H9 (cell line): ENCODE measurements around the gene KIF13A. TPM values are rescaled to one million over a fixed set of nuclear protein-coding genes. Genes with fewer than 3 reads are reported as not detected.

Experiments used
- DNase-seq: peaks from one replicate; pipeline ENCODE4 v3.0.0-alpha.2; 2017
- H2AFZ ChIP-seq: one replicate; pipeline ENCODE4 v1.6.1; 2013; ENCODE audit warnings: mild to moderate bottlenecking, low read length, control low read depth, moderate library complexity
- H2AK5ac ChIP-seq: 2 replicates; pipeline ENCODE4 v1.6.1; 2013; ENCODE audit warnings: low read length, control low read depth, mixed read lengths; ENCODE audit not compliant: insufficient read length
- H2BK120ac ChIP-seq: one replicate; pipeline ENCODE4 v1.6.1; 2013; ENCODE audit warnings: low read depth, mild to moderate bottlenecking, low read length, control low read depth, inconsistent platforms; ENCODE audit not compliant: poor library complexity, severe bottlenecking
- H2BK12ac ChIP-seq: 2 replicates; pipeline ENCODE4 v1.6.1; 2013; ENCODE audit warnings: low read length, control low read depth, mixed read lengths, low read depth; ENCODE audit not compliant: insufficient read length
- H2BK15ac ChIP-seq: 2 replicates; pipeline ENCODE4 v1.6.1; 2013; ENCODE audit warnings: low read depth, low read length, control low read depth
- H2BK20ac ChIP-seq: one replicate; pipeline ENCODE4 v1.6.1; 2013; ENCODE audit warnings: low read depth, mild to moderate bottlenecking, low read length, control low read depth, inconsistent platforms; ENCODE audit not compliant: poor library complexity, severe bottlenecking
- H2BK5ac ChIP-seq: 2 replicates; pipeline ENCODE4 v1.6.1; 2013; ENCODE audit warnings: low read length, control low read depth, mixed read lengths; ENCODE audit not compliant: insufficient read length
- H3K14ac ChIP-seq: 2 replicates; pipeline ENCODE4 v1.6.1; 2013; ENCODE audit warnings: low read length, control low read depth; ENCODE audit not compliant: insufficient read depth
- H3K18ac ChIP-seq: 2 replicates; pipeline ENCODE4 v1.6.1; 2013; ENCODE audit warnings: low read depth, mild to moderate bottlenecking, mixed read lengths, low read length, control low read depth; ENCODE audit not compliant: insufficient read length
- H3K23ac ChIP-seq: 2 replicates; pipeline ENCODE4 v1.6.1; 2013; ENCODE audit warnings: low read length, control low read depth, mixed read lengths, low read depth; ENCODE audit not compliant: insufficient read length
- H3K23me2 ChIP-seq: 2 replicates; pipeline ENCODE4 v1.6.1; 2013; ENCODE audit warnings: low read depth, mild to moderate bottlenecking, mixed read lengths, low read length, control low read depth; ENCODE audit not compliant: insufficient read length, poor library complexity, severe bottlenecking
- H3K27ac ChIP-seq: 2 replicates; pipeline ENCODE4 v1.5.1; 2013; ENCODE audit warnings: low read length, control low read depth, mixed read lengths, low read depth; ENCODE audit not compliant: insufficient read length
- H3K27me3 ChIP-seq: 2 replicates; pipeline ENCODE4 v1.6.1; 2013; ENCODE audit warnings: low read length, control low read depth, inconsistent platforms; ENCODE audit not compliant: insufficient read depth
- H3K4ac ChIP-seq: 2 replicates; pipeline ENCODE4 v1.6.1; 2013; ENCODE audit warnings: low read depth, mild to moderate bottlenecking, control low read depth, inconsistent platforms, low read length, moderate library complexity
- H3K4me1 ChIP-seq: 2 replicates; pipeline ENCODE4 v1.6.1; 2013; ENCODE audit warnings: low read length, control low read depth, inconsistent platforms; ENCODE audit not compliant: insufficient read depth
- H3K4me2 ChIP-seq: 2 replicates; pipeline ENCODE4 v1.6.1; 2013; ENCODE audit warnings: low read length, control low read depth, mixed read lengths; ENCODE audit not compliant: insufficient read length, insufficient read depth
- H3K56ac ChIP-seq: 2 replicates; pipeline ENCODE4 v1.6.1; 2013; ENCODE audit warnings: low read depth, mild to moderate bottlenecking, mixed read lengths, low read length, control low read depth; ENCODE audit not compliant: insufficient read length
- H3K79me1 ChIP-seq: 2 replicates; pipeline ENCODE4 v1.6.1; 2013; ENCODE audit warnings: low read depth, mild to moderate bottlenecking, moderate library complexity, low read length, control low read depth, inconsistent platforms; ENCODE audit not compliant: insufficient read depth, poor library complexity, severe bottlenecking
- H3K79me2 ChIP-seq: 2 replicates; pipeline ENCODE4 v1.6.1; 2013; ENCODE audit warnings: low read length, control low read depth, inconsistent platforms; ENCODE audit not compliant: insufficient read depth
- H3K9ac ChIP-seq: 2 replicates; pipeline ENCODE4 v1.6.1; 2013; ENCODE audit warnings: low read length, control low read depth, mixed read lengths; ENCODE audit not compliant: insufficient read length; ENCODE audit errors: extremely low read depth
- H3K9me3 ChIP-seq: one replicate; pipeline ENCODE4 v1.6.1; 2013; ENCODE audit warnings: low read depth, low read length, inconsistent platforms; ENCODE audit not compliant: control insufficient read depth
- H3T11ph ChIP-seq: one replicate; pipeline ENCODE4 v1.6.1; 2013; ENCODE audit warnings: mild to moderate bottlenecking, low read length, control low read depth, inconsistent platforms
- H4K20me1 ChIP-seq: one replicate; pipeline ENCODE4 v1.6.1; 2013; ENCODE audit not compliant: control insufficient read depth, insufficient read length, insufficient read depth
- H4K5ac ChIP-seq: 2 replicates; pipeline ENCODE4 v1.6.1; 2013; ENCODE audit warnings: low read depth, mild to moderate bottlenecking, mixed read lengths, low read length, control low read depth; ENCODE audit not compliant: insufficient read length
- H4K8ac ChIP-seq: replicated peaks from 2 replicates; pipeline ENCODE4 v1.6.1; 2013; ENCODE audit warnings: low read length, control low read depth, mixed read lengths, low read depth; ENCODE audit not compliant: insufficient read length
- H4K91ac ChIP-seq: 2 replicates; pipeline ENCODE4 v1.6.1; 2013; ENCODE audit warnings: low read depth, mild to moderate bottlenecking, moderate library complexity, mixed read lengths, low read length, control low read depth; ENCODE audit not compliant: insufficient read length
- H3K27ac Mint-ChIP-seq, 3 experiments: 2 replicates in 2 of 3; 3 replicates in 1 of 3; pipeline ENCODE4 v1.8.0; 2020 to 2021; ENCODE audit warnings: mixed read lengths in 3 of 3, mild to moderate bottlenecking in 1 of 3, moderate library complexity in 1 of 3
- H3K27me3 Mint-ChIP-seq: 2 replicates; pipeline ENCODE4 v1.8.0; 2021; ENCODE audit warnings: low read depth, mild to moderate bottlenecking, moderate library complexity, mixed read lengths
- H3K36me3 Mint-ChIP-seq, 3 experiments: 2 replicates in 2 of 3; 3 replicates in 1 of 3; pipeline ENCODE4 v1.8.0; 2020 to 2021; ENCODE audit warnings: low read depth in 3 of 3, mixed read lengths in 3 of 3; ENCODE audit not compliant: insufficient read depth in 1 of 3
- H3K4me1 Mint-ChIP-seq, 2 experiments: 2 replicates each; pipeline ENCODE4 v1.8.0; 2020; ENCODE audit warnings: mixed read lengths in 2 of 2
- H3K4me3 Mint-ChIP-seq, 2 experiments: 2 replicates in 1 of 2; 3 replicates in 1 of 2; pipeline ENCODE4 v1.8.0; 2020 to 2021; ENCODE audit warnings: mild to moderate bottlenecking in 2 of 2, mixed read lengths in 2 of 2, moderate library complexity in 1 of 2
- H3K9me3 Mint-ChIP-seq, 2 experiments: 2 replicates in 1 of 2; 3 replicates in 1 of 2; pipeline ENCODE4 v1.8.0; 2020; ENCODE audit warnings: mild to moderate bottlenecking in 2 of 2, mixed read lengths in 2 of 2, moderate library complexity in 1 of 2
- WGBS: extraction: QIAGEN DNeasy Blood & Tissue Kit; methylation state at CpG from one replicate; pipeline ENCODE4 v1.1.7; 2013; ENCODE audit warnings: missing lambda C conversion rate, low lambda C conversion rate, mixed read lengths; ENCODE audit not compliant: insufficient read length; ENCODE audit errors: extremely low coverage; 5-methylcytosine and 5-hydroxymethylcytosine counted together
- total RNA-seq: library from RNA; stranded (reverse); gene quantifications from 2 replicates; pipeline ENCODE4 v1.2.1, GENCODE V29; 2021
- TF ChIP-seq, protein P1 (sequence below): fragments of 200-600 bp; sonication (generic); conservative IDR thresholded peaks from 3 replicates; pipeline ENCODE4 v1.8.0; 2021; ENCODE audit warnings: antibody characterized with exemption, mild to moderate bottlenecking

KIF13A gene
- total RNA-seq, 1 experiment from 2014 or later, result 38.2 TPM

GRCh38 chr6:17740559-17741220, 246.7 kb downstream of the KIF13A start:
- Histone ChIP-seq H2BK20ac (no peak overlapping the region), H3K4me2 (no peak overlapping the region), H2AK5ac (no peak overlapping the region), H2BK12ac (no peak overlapping the region), H4K8ac (no peak overlapping the region), H3K27ac (no peak overlapping the region), H4K20me1 (no peaks in the 10 kb centered on the region), H2AFZ (no peak overlapping the region), H3K14ac (no peak overlapping the region), H3K79me2 (no peaks in the 10 kb centered on the region), H4K91ac (no peak overlapping the region), H3K27me3 (no peaks in the 10 kb centered on the region), H3K23ac (no peak overlapping the region), H3T11ph (no peak overlapping the region), H2BK120ac (no peak overlapping the region), H3K9ac (no peak overlapping the region), H2BK5ac (no peak overlapping the region), H4K5ac (no peak overlapping the region), H3K56ac (no peak overlapping the region), H3K4ac (no peak overlapping the region), H3K18ac (no peak overlapping the region), H3K9me3 (no peaks in the 10 kb centered on the region), H2BK15ac (no peak overlapping the region), H3K79me1 (no peaks in the 10 kb centered on the region), H3K4me1 (0 out of 2 replicates have a peak, but pooled peaks cover 3% of the 10 kb centered on the region), H3K23me2 (no peaks in the 10 kb centered on the region)
- no CpG with 5 or more reads among the region's 5 CpGs for WGBS
- no peaks in the 10 kb centered on the region; the same call in 1 of the 2 replicates for H3K27me3 Mint-ChIP-seq
- no peak overlapping the region for H3K4me3 Mint-ChIP-seq
- peaks cover 4 to 6% of the 10 kb centered on the region in 2 experiments for H3K4me1 Mint-ChIP-seq
- H3K27ac Mint-ChIP-seq, result no peak overlapping the region
- TF ChIP-seq, protein P1, sequence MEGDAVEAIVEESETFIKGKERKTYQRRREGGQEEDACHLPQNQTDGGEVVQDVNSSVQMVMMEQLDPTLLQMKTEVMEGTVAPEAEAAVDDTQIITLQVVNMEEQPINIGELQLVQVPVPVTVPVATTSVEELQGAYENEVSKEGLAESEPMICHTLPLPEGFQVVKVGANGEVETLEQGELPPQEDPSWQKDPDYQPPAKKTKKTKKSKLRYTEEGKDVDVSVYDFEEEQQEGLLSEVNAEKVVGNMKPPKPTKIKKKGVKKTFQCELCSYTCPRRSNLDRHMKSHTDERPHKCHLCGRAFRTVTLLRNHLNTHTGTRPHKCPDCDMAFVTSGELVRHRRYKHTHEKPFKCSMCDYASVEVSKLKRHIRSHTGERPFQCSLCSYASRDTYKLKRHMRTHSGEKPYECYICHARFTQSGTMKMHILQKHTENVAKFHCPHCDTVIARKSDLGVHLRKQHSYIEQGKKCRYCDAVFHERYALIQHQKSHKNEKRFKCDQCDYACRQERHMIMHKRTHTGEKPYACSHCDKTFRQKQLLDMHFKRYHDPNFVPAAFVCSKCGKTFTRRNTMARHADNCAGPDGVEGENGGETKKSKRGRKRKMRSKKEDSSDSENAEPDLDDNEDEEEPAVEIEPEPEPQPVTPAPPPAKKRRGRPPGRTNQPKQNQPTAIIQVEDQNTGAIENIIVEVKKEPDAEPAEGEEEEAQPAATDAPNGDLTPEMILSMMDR, result no peak
- peaks cover 6 to 14% (median 13%) of the 10 kb centered on the region in 3 experiments; a peak in 6 of 7 replicates for H3K36me3 Mint-ChIP-seq
- peaks cover 23 to 29% of the 10 kb centered on the region in 2 experiments for H3K9me3 Mint-ChIP-seq
- DNase-seq, result no peak
